ENCODE data around the gene TMTC2. TPM values are rescaled to one million over a fixed set of nuclear protein-coding genes. Genes with fewer than 3 reads are reported as not detected.

TMTC2 gene
- total RNA-seq, 2 experiments from 2014 or later, result 1.8 to 2.1 TPM

GRCh38 chr12:83039413-83039812 is 352.7 kb downstream of the TMTC2 start:
- no peak overlapping the region for H3K4me3 Mint-ChIP-seq
- no peaks in the 10 kb centered on the region for H3K9me3 ChIP-seq (ENCODE audit: control insufficient read depth in 1 of 2, insufficient read depth in 1 of 2, low read length in 2 of 2)
- H3K36me3 ChIP-seq (ENCODE audit: insufficient read depth, low read length), result no peaks in the 10 kb centered on the region
- H3K36me3 Mint-ChIP-seq (ENCODE audit: low read depth), result no peaks in the 10 kb centered on the region
- no peak overlapping the region for H3K27ac Mint-ChIP-seq
- no peaks in the 10 kb centered on the region for H3K9me3 Mint-ChIP-seq
- H3K4me1 ChIP-seq (ENCODE audit: insufficient read depth, low read length), result no peaks in the 10 kb centered on the region
- DNase-seq, result no peak
- H3K27me3 Mint-ChIP-seq, result no peaks in the 10 kb centered on the region
- no peaks in the 10 kb centered on the region for H3K4me1 Mint-ChIP-seq (ENCODE audit: low read depth)
- no peak overlapping the region for H3K27ac ChIP-seq (ENCODE audit: low read depth in 1 of 2, low read length in 2 of 2)
- intact Hi-C loops (cut with DNase I, micrococcal nuclease), result no loop called here
- ATAC-seq (ENCODE audit: poor library complexity), result no peak
- ChIA-PET POLR2A (no interaction called here), CTCF (no interaction called here)
- H3K27me3 ChIP-seq (ENCODE audit: control insufficient read depth in 1 of 2, insufficient read depth in 2 of 2, low read length in 2 of 2), result no peaks in the 10 kb centered on the region
- no peak overlapping the region for H3K4me3 ChIP-seq (ENCODE audit: low read length)
- no peak for TF ChIP-seq CTCF (IDR thresholded peaks at IDR 0.05)

GRCh38 chr12:83040339-83040738 is 353.6 kb downstream of the TMTC2 start:
- Histone ChIP-seq H3K36me3 (ENCODE audit: insufficient read depth, low read length) (no peaks in the 10 kb centered on the region), H3K27ac (ENCODE audit: low read depth in 1 of 2, low read length in 2 of 2) (no peak overlapping the region), H3K27me3 (ENCODE audit: control insufficient read depth in 1 of 2, insufficient read depth in 2 of 2, low read length in 2 of 2) (no peaks in the 10 kb centered on the region), H3K4me1 (ENCODE audit: insufficient read depth, low read length) (no peaks in the 10 kb centered on the region), H3K4me3 (ENCODE audit: low read length) (no peak overlapping the region), H3K9me3 (ENCODE audit: control insufficient read depth in 1 of 2, insufficient read depth in 1 of 2, low read length in 2 of 2) (no peaks in the 10 kb centered on the region)
- H3K27ac Mint-ChIP-seq, result no peak overlapping the region
- CTCF ChIA-PET, result no interaction called here
- no peaks in the 10 kb centered on the region for H3K4me1 Mint-ChIP-seq (ENCODE audit: low read depth)
- no peaks in the 10 kb centered on the region for H3K27me3 Mint-ChIP-seq
- no peak for TF ChIP-seq CTCF (IDR thresholded peaks at IDR 0.05)
- H3K36me3 Mint-ChIP-seq (ENCODE audit: low read depth), result no peaks in the 10 kb centered on the region
- ATAC-seq (ENCODE audit: poor library complexity) (no peak), DNase-seq (no peak)
- POLR2A ChIA-PET, result no interaction called here
- H3K9me3 Mint-ChIP-seq, result no peaks in the 10 kb centered on the region
- no peak overlapping the region for H3K4me3 Mint-ChIP-seq
- intact Hi-C loops (cut with DNase I, micrococcal nuclease), result no loop called here

GRCh38 chr12:83040991-83041390 is 354.3 kb downstream of the TMTC2 start:
- Mint-ChIP-seq H3K9me3 (no peaks in the 10 kb centered on the region), H3K4me3 (no peak overlapping the region), H3K36me3 (ENCODE audit: low read depth) (no peaks in the 10 kb centered on the region), H3K4me1 (ENCODE audit: low read depth) (no peaks in the 10 kb centered on the region), H3K27ac (no peak overlapping the region), H3K27me3 (no peaks in the 10 kb centered on the region)
- ChIA-PET POLR2A (no interaction called here), CTCF (no interaction called here)
- no peak for DNase-seq
- intact Hi-C loops (cut with DNase I, micrococcal nuclease), result no loop called here
- no peaks in the 10 kb centered on the region for H3K9me3 ChIP-seq (ENCODE audit: control insufficient read depth in 1 of 2, insufficient read depth in 1 of 2, low read length in 2 of 2)
- ATAC-seq (ENCODE audit: poor library complexity), result no peak
- TF ChIP-seq CTCF (IDR thresholded peaks at IDR 0.05), result no peak
- H3K27me3 ChIP-seq (ENCODE audit: control insufficient read depth in 1 of 2, insufficient read depth in 2 of 2, low read length in 2 of 2), result no peaks in the 10 kb centered on the region
- H3K27ac ChIP-seq (ENCODE audit: low read depth in 1 of 2, low read length in 2 of 2), result no peak overlapping the region
- no peak overlapping the region for H3K4me3 ChIP-seq (ENCODE audit: low read length)
- no peaks in the 10 kb centered on the region for H3K4me1 ChIP-seq (ENCODE audit: insufficient read depth, low read length)
- no peaks in the 10 kb centered on the region for H3K36me3 ChIP-seq (ENCODE audit: insufficient read depth, low read length)

All from CD4-positive, alpha-beta T cell (primary cell).